Stimulated activated CD8-positive, alpha-beta memory T cell treated with anti-CD3 and anti-CD28 coated beads, Interleukin-15, amount 100 ng/mL, for 4 hours (primary cell): ENCODE data around the gene ITFG1.

Experiments used
- DNase-seq, 2 donors: peaks; one replicate each; pipeline ENCODE4 v3.0.0-alpha.2; 2020; ENCODE audit warnings: low read depth in 2 of 2

ITFG1 gene

DNA sequence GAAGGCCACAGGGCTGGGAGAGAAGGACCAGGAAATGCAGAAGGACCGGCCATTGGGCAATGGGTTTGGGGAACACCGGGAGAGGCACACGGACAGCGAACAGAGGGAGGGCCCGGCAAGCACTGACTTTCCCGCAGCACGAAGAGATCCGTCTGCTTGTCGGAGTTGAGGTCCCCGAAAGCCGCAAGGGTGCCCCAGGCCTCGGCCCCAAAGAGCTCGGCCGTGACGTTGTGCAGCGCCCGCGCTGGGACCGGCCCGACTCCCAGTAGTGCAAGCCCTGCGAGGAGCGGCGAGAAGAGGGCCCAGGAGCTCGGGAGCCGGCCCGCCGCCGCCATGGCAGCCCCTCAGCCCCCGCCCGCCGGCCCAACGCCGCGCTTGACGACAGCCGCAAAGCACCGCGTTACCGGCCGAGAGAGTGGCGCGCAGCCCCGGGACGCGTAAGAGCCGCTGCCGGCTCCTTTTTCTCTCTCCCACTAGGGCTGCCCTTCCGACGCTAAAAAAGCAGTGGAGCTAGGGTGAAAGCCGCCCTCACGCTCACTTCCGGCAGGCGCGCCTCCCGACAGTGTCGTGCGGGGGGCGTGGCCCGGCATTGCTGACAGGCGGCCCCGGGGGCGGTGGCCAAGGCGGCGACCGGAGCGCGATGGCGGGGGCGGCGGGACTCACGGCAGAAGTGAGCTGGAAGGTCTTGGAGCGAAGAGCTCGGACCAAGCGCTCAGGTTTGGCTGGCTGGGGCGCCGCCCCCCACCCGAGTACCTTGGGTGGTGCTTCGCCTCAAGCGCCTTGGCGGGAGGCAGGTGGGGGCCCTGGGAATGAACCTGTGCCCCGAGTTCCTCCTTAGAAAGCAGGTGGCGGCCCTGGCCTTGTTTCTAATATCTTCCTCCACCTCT lies at the start of gene ITFG1, which contains the start of gene PHKB:
Gene ITFG1 (minus strand): TSS at position 353 of the 887 bp plus-strand sequence. CDS start 18 bp downstream, at position 335.
Gene PHKB (plus strand): TSS at position 621 of the 887 bp plus-strand sequence. CDS start 20 bp downstream, at position 641.
- DNase-seq, result peak; percentile 87 to 91

DNA sequence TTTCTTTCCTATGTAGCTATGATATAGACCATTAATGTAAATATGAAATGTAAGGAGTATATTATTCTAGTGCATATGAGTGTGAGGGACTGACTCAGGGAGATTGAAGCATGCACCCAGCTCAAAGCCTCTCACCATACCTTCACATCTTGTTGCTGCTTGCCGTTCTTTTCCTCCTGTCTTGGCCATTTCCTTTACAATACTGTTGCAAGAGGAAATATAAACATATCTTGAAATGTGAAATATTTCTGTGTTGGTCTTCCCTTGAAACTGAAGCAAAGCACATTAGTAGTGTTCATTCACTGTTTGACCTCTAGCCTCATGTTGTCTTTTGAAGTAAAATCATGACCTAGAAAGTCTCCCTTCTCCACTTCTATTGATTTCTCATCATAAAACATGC lies 46.8 kb upstream of the ITFG1 start:
- no peak for DNase-seq

DNA sequence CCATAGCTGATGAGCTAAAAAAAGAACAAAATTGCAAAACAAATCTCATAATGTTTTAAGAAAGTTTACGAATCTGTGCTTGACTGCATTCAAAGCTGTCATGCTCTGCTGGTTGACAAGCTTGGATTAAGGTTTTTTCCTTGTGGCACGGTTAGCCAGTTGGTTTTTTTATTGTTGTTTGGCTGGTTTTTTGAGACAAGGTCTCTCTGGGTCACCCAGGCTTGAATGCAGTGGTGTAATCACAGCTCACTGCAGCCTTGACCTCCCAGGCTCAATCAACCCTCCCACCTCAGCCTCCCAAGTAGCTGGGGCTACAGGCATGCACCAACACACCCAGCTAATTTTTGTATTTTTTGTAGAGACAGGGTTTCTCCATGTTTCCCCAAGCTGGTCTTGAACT lies 45.9 kb upstream of the ITFG1 start:
- no peak for DNase-seq

DNA sequence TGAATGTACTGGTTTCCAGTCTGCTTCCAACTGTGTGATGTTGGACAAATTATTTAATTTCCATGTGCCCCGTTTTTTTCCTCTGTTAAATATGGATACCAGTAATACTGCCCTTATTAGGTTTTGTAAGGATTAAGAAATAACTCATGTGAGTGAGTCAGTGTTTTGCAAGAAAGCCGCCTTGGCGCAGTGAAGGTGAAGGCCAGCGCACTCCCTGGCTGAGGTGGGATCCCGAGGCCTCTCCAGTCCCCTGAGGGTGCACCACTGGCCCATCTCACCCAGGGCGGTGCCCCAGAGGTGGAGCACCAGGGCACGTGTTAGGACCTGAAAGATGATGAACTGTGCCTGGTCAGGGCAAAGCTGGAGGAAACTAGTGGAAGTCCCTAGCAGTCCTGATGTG lies 43.7 kb upstream of the ITFG1 start:
- no peak for DNase-seq

DNA sequence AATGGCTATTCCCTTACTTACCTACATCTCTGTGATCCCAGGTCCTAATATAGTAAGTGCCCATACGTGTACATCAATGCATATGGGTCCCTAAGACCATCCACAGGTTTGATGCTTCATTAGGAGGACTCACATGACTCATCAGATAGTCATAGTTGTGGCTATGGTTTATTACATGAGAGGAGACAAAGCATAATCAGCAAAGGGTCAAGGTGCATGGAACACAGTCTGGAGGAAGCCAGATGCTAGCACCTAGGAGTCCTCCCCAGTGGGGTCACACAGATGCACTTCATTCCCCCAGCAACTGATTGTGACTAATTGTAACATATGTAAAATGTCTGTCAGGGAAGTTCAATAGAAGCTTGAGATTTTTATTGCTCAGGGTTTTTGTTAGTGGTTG lies 43.1 kb upstream of the ITFG1 start:
- DNase-seq, result no peak

DNA sequence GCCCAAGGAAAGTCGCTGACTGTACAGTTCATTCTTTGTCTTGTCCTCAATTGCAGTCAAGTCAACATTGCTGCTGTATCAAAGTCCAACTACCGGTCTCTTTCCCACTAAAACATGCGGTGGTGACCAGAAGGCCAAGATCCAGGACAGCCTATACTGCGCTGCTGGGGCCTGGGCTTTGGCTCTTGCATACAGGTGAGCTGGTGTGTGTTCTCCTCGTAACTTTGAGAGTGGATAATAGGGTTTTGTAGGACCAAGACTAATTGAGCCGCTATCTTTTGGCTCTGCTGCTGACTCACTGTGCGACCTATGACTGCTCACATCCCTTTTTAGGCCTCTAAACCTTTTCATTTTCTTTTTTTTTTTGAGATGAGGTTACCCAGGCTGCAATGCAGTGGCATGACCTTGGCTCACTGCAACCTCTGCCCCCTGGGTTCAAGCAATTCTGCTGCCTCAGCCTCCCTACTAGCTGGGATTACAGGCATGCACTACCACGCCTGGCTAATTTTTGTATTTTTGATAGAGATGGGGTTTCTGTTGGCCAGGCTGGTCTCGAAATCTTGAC lies 38.9 kb upstream of the ITFG1 start:
- no peak for DNase-seq

DNA sequence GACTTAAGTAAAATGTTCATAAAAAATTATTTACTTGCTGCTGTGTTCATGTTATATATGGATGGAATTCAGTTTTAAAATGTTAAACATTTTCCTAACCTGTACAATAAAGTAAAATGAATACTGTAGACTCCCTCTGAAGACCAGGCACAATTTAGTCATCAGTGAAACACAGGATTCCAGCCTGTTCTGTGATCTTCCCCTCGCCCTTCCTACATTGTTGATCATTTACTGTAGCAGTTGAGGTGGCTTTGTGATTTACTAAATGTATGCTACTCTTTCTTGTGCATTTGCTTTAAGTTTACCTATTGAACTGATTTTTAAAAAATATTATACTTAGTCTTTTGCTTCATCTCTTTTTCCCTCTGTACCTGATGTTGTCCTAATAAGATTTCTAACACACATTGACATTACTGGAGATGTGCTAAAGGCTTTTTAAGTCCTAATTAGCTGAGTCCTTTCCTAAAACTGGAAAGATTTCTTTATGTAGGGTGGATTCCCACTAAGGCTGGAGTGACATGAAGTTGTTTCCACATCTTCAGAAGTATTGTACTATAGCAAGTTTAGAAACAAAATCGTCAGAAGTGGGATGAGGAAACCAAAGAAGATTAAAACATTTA lies 38.3 kb upstream of the ITFG1 start:
- DNase-seq, result no peak

DNA sequence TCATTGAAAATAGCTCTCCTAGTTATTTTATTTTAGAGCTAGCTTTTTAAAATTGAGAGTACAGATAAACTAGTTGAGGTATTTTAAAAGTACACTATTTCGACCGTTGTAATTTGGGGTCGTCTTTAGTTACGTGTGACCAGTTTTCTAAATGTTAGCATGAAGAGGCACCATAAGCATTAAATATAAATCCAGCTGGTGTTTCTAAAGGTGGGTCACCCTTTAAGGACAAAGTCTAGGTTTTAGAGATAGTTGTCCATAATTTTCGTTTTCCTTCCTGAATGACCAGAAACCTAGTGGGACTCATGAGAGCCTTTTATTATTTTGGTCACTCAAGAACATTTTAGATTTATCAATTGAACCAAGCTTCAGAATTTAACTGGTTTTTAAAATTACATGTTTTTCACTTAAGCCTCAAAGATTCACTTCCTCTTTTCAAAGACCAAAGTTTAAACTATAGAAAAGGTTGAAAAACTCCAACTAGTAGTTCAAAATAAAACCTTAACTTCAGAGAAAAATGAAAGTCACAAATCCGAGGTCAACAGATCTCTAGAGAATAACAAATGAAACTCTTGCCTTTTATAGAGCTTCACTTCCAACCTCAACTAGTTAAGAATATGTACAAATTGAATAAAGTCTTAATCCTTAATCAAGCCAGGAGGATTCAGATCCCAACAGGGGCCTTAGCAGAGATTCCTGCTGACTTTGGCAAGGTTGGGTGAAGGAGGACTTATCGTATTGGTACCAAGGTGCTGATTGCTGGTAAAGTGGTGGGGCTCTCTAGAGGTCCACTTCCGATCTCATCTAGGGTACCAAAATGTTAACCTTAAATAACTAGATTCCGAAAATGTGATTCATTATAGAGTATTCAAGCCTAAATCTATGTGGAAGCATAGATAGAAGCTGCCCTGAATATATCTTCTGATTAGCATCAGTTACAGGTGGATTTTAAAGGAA lies 32.8 kb upstream of the ITFG1 start:
- no peak for DNase-seq

DNA sequence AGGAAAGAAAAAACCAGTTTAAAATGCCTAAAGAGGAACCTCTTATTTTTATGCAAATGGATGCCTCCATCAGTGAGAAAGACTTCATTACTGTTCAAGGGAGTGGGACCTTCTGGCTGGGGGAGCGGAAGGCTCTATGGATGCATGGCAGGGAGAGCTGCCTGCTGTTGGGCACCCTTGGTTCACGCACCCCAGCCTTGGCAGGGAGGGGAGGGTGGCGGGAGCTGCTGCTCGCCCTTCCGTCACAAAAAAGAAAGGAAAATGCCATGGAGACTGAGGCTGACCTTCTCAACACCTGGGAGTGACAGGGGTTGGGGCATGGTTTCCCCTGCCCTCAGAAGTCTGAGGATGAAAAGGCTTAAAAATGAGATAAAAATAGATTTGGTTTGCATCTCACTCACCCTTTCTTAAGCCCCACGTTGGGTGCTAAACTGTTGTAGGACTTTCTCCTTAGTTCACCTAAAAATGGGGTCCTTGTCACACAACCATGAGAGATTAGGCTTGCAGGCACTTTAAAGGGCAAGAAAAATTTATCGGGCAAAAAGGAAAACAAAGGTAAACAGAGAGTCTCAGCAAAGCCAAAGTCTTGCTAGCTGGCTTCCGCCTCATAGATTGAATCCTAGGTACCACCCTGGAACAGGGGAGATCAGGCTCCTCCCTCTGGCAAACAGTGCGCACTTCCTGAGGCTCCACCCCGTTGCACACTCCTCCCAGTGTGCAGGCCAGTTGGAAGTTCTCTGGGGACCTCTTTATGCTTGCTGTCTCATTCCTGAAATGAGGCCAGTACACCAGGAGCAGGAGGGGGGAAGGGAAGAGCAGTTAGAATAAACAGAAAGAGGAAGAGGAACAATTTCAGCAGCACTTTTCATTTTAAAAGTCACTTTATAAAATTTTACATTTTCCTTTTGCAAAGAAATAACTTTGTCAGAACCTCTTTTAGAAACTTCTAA lies 31.8 kb upstream of the ITFG1 start:
- DNase-seq, result no peak

DNA sequence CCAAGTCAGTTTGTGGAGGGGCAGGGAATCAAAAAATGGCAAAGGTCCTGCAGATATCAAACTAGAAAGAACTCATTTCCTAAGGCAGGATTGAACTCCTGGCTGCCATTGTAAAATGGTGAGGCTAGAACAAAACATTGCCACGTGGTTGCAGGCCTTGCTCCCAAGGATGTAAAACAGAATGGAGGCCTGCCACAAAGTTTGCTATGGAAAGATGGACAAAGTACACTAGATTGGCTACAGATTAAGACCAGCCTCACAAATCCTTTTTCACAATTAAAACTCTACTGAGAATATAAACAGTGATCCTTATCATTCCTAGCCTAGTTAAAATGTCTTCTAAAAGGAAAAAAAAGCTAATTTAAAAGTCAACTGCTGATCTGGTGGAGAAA lies 31.2 kb upstream of the ITFG1 start:
- DNase-seq, result no peak

DNA sequence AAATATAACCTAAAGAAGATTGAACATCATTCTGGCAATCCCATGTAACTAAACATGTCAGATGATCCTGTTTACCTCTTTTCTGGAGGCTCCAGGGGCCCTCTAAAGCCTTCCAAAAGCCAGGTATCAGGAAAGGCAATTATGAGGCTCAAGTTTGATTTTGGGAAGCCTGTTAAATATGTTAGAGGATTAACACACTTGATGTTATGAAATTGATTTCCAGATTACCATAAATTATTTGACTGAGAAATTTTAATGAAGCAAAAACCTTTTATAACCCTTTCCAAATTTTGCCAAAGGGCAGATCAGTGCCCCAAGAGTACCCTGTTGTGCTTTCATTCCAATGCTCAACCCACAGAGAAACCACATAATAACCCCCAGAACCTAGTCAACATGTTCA lies 29.6 kb upstream of the ITFG1 start:
- DNase-seq, result no peak

DNA sequence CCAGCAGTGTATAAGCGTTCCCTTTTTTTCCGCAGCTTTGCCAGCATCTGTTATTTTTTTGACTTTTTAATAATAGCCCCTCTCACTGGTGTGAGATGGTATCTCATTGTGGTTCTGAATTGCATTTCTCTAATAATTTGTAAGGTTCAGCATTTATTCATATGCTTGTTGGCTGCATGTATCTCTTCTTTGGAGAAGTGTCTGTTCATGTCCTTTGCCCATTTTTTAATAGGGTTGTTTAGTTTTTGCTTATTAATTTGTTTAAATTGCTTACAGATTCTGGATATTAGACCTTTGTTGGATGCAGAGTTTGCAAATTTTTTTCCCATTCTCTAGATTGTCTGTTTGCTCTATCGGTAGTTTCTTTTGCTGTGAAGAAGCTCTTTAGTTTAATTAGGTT lies 27.2 kb upstream of the ITFG1 start:
- no peak for DNase-seq

DNA sequence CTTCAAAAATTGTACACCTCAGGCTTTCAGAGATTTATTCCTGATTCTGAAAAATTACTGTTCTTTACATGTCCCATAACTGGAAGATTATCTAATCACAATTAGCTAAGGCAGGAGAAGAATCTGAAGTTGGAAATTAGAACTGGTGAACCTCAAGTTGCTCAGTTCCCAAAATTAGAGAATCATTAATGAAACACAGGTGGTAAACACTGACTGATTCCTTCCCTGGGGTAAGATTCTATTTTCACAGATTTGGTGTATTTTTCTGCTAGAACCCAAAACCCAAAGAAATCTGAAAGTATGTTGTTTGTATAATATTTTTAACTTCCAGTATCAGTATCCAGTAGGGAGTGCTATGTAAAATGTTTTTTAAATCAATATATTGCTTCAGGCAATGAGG lies 26.0 kb upstream of the ITFG1 start:
- DNase-seq, result no peak

DNA sequence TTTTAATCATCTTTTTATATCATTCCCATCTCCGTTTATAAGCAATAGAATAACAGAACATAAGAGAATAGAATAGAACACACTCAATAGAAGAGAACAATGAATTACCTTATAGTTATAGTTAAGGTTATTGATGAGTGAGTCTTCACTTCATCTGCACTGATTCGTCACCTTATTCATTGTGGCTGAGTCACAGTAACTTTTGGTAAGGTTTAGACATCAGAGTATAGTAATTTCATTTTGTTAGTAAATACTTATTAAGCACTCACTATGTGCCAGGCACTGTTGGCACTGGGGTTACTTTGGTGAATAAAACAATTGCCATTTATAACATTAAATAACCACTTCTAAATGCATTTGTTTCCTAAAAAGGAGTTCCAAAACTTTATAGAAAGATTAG lies 22.8 kb upstream of the ITFG1 start:
- no peak for DNase-seq

DNA sequence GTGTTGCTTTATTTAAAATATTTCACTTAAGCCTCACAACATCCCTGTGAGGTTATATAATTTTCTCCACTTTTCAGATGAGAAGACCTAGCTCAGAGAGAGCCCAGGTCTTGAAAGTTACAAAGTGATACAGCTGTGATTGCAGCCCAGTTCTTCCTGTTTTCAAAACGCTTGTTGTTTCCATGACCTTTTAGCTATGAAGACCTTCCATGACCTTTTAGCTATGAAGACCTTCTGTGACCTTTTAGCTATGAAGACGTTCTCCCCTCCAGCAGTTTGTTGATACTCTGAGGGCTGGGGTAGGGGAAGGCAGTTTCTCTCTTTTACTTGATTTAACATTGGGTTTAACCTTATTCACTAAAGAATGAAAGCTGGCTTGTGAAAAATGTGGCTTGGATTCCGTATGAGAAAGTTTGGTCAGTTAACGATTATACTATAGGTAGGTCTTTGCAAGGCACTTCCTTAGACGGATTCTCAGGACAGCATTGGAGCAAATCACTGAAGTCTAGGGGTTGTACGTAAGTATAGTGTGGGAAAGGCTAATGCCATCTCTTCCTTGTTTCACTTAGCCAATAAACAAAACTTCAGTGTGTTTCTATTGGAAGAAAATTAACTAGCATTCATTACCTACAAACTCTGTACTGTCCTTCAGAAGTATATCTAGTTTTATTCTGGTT lies 21.0 kb upstream of the ITFG1 start:
- DNase-seq, result no peak

DNA sequence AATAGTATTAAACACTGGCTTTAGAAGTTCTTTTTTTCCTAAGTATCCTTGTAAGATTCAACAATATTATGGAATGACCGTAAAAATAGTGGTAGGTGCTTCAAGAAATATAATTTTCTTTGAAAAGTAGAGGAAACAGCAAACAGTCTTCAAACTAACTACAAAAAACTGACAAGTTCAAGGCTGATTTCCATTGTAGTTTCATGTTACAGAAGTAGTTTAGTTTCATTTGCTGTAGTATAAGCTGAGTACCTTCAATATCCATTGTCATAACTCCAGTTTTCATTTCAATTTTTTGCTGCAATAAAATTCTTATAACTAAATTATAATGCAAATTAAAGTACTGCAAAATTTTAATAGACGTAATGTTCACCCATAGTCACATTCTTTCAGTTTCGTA lies 19.5 kb upstream of the ITFG1 start:
- DNase-seq, result no peak

DNA sequence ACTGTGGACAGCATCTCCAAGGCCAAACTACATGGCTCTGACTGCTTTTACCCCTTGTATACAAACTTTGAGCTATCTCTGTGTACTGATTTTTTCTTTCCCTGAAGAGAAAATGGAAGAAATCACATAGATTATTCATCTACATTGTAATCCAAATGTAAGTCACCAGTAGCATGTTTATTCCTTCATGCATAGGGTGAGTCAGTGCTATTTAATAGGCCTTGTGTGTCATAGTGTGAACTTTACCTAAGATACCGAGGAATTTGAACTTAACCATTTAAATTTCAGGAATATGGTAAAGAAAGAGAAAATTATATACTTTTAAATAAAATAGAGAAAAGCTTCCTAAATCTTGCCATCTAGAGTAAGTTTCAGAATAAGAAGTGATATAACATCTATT lies 16.8 kb upstream of the ITFG1 start:
- no peak for DNase-seq

DNA sequence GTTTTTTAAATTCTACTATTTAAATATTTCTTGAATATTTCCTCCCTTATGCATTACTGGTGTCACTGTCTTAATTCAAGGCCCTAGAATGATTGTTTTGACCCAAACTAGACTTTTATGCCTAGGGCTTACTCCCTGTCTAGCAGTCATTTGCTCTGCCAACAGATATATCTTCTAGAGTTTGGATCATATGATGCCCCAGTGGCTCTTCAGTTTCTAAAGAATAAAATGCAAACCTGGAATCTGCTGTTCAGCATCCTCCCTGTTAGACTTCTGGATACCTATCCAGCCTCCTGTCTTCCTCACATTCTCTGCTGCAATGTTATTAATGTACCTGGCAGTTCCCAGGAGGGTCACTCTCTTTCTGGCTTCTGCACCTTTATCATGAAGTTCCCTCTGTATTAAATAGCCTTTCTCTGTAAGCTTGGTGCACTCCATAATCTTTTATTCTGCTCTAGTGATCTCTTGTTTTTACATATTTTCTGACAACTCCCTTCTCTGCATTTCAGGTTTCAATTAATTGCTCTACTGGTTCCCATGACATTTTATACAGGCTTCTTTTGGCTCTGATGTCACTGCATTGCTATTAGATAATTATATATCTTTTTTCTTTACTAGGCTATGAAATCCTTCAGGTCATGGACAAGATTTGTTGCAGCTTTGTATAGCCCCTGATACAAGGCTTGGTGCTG lies 15.9 kb upstream of the ITFG1 start:
- no peak for DNase-seq

DNA sequence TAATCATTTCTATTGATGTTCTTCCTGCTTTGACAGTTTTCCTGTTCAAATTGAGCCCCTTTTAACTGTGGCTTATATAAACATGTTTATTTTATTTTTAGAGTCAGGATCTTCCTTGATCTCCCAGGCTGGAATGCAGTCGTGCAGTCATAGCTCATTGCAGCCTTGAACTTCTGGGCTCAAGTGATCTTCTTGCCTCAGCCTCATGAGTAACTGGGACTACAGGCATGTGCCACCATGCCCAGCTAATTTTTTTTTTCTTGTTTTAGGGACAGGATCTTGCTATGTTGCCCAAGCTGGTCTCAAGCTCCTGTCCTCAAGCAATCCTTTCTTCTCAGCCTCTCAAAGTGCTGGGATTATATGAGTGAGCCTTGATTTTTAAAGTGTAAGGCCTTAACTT lies 14.9 kb upstream of the ITFG1 start:
- DNase-seq, result no peak
